Superior temporal gyrus (tissue), 1 donor: Measurements from ENCODE around the gene TES.
"Not testable (repeated sequence)": the region's sequence is repeated elsewhere in the genome, so short reads cannot be mapped to it uniquely, and the experiment has no call there.

Source experiments
- DNase-seq: peaks from one replicate; pipeline ENCODE4 v3.0.0-alpha.2; 2016; ENCODE audit errors: extremely low spot score

TES gene, protein sequence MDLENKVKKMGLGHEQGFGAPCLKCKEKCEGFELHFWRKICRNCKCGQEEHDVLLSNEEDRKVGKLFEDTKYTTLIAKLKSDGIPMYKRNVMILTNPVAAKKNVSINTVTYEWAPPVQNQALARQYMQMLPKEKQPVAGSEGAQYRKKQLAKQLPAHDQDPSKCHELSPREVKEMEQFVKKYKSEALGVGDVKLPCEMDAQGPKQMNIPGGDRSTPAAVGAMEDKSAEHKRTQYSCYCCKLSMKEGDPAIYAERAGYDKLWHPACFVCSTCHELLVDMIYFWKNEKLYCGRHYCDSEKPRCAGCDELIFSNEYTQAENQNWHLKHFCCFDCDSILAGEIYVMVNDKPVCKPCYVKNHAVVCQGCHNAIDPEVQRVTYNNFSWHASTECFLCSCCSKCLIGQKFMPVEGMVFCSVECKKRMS

DNA sequence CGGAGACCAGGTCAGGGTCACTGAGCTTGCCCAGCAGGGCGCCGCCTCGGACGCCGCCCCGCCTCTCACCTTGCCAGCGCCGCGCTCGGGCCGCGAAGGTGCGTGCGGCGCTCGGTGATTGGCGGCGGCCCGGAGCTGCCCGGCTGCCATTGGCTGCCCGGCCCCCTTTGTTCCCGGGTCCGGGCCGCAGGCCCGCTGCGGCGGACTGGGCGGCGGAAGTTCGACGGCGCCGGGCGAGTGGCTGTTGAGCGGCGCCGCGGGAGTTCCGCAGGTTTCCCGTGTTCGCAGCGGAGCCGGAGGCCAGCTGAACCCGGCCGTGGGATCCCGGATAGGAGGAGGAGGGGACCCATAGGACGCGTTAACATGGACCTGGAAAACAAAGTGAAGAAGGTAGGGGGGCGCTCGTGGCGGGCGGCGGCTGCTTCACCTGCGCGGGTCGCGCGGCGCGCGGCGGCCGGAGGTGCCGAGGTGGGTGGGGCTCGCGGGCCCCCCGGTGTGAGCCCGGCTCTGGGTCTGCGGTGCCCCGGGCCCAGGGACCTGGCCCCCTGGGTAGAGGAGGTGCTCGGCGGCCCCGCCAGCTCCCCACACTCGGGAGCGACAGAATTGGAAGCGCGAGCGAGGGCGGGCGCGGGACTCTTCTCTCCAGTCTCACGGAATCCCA lies at the start of gene TES:
Gene TES (plus strand): TSS at position 195 of the 661 bp plus-strand sequence. CDS start 169 bp downstream, at position 364.
- DNase-seq, result no peak

DNA sequence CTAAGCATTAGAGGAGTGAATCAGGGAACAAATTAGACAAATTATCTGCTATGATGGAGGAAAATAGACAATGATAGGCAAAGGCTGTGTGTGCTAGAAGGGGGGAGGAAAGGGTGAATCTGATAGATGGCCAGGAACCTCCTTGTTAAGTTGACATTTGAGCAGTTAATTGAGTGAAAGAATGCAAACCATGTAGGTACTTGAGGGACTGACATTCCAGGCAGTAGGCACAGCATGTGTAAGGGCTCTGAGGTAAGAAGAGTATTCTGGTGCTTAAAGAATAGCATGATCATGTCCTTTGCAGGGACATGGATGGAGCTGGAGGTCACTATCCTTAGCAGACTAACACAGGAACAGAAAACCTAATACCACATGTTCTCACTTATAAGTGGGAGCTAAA lies 48.6 kb upstream of the TES start:
- DNase-seq, result no peak

DNA sequence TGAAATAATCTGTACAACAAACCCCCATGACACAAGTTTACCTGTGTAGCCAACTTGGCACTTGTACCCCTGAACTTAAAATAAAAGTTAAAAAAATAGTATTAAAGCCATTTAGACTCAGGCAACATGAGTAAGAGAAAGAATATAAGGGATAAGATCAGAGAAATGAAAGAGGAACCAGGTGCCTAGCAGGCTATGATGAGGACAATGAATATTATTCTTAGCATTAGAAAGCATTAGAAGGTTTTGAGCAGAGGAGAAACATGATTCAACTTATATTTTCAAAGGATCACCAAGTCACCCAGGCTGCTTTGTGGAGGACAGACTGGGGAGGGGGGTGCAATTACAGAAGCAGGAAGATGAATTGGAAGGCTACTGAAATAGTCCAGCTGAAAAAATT lies 48.1 kb upstream of the TES start:
- no peak for DNase-seq

DNA sequence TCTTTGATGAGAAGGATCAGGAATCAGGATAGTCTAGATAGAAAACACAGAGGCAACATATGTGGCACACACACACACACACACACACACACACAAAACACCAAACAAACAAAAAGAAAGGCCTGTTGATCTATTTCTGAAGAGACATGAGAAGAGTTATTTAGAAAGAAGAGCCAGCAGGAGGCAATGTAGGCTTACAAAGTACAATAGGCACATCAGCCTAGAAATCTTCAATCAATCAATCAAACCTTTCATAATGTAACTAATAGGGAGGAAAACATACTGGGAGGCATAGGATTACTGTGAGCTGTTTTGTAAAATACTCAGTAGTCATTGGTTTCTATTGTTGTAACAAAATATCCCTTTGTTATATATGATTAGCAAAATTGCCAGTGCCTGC lies 47.3 kb upstream of the TES start:
- DNase-seq, result no peak

DNA sequence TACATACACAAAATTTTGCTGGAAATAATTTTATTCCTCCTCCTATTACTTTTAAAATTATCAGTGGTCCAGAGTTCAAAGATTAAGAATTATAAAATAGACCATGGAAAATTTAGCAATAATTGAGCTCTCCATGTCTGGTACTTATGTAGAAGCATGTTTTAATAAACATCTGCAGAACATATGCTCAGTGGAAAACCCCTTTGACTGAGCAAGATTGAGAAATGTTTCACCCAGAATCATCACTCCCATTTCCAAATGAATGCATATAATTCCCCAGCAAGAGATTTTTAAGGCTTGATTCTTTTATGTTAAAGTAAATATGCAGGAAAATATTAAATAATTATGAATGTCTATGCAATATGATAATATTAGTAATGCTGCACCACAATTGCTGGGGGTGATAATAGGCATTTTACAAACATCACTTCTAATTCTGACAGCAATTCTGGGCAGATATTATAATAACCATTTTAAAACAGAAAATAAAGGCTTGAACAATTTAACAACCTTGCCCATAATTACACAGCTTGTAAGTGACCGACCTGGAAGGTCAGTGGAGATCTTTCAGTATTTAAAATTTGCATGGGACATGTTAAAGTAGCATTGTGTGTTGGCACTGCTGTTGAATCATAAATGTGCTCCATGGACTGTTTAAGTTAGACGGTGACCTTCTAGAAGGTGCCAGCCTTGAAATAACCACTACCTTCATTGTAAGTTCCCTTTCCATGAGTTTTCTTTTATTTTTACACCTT lies 45.6 kb upstream of the TES start:
- no peak for DNase-seq

DNA sequence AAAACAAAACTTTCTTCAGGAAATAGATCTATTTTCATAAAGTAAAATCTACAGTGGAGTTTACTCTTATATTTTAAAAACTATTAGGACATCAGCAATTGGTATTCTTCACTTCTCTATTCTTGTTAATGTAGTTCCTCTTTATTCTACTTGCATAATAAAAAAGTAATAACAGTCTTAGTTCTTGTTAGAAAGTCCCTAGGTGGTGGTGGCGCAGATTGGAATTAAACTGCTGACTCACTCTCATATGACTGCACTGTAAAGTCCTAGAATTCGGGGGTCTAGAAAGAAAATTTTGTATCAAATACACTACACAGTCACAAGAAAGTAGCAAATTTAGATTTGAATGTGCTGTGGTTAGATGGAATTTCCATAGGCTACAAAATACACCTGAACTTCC lies 44.6 kb upstream of the TES start:
- DNase-seq, result no peak

DNA sequence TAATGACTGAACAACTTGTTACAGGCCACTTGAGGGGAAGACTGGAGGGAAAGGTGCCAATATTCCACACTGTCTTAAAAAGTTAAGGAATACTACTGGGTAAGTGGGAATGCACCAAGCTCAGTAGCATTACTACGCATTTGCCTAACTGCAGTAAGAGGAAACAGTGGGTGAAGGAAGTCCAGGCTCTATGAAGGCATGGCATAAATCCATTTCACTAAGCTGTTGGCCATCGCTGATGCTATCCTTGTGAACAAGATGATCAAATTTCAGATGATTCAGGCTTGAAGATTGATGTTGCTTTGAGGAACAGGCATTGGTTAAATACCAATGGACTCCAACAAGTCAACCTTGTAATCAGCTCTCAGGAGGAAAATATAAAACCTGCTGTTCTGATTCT lies 44.2 kb upstream of the TES start:
- no peak for DNase-seq

DNA sequence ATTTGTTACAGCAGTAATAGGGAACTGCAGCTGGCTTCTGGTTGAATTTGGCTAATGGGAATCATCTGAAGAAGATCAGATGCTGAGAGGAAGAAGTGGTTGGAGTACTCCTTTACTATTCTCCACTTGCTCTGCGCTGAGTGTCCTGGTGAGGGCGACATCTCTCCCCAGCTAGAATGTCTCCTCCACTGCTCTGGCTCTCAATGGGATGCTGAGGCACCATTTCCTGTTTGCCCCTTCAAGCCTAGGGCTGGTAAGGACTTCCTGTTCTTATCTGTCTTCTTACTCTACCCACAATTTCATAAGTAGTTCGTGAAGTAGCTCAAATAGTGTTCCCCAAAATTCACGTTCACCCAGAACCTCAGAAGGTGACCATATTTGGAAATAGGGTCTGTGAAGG lies 43.2 kb upstream of the TES start:
- DNase-seq, result no peak

DNA sequence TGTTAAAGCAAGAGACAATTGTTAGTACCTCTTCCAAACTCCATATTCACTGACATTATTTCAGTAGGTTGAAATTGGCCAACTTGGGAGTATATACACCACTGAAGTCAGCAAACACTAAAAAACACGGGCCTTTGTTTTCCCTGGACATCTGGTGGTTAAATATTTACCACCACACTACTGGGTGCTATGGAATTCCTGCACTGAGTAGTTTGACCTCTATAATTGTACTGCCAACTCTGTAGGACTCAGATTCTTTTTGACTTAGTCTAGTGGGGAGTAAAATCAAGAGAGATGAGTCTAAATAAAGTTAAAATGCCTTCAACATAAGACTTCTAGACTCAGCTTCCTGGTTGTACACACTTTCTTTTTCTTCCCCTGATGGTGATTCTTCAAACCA lies 41.3 kb upstream of the TES start:
- no peak for DNase-seq

DNA sequence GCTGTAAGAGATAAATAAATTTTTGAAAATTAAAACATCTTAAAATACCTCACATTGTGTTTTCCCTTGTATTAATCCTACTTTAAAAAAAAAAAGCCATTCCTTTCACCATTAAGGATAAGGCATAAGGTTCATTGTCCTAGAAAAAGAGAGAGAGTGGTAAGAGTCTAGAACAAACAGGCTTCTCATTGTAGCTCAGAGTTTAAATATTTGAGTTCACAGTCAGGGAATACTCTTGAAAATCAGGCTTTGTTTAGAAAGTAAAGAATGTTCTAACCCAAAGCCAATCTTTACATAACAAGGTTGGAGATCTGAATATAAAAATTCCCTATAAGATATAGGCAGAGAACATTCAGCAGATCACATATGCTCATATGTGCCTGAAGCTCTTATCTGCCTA lies 40.2 kb upstream of the TES start:
- no peak for DNase-seq

DNA sequence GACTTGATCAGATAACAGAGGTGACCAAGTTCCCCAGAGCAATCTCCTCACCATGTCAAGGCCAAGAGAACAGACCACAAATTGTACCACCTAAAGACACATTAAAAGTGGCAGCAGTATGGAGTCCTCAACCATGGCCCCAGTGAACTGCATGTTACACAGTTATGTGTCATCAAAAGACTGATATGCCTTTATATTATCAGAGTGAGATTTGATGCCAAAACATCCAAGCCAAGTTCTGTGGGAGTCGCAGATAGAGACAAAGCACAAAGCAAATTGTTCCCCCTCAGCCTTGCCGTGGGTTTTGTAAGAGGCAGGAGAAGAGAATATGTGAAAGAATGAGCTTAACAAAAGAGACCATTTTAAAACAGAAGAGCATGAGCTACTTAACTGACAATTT lies 39.2 kb upstream of the TES start:
- DNase-seq, result no peak

DNA sequence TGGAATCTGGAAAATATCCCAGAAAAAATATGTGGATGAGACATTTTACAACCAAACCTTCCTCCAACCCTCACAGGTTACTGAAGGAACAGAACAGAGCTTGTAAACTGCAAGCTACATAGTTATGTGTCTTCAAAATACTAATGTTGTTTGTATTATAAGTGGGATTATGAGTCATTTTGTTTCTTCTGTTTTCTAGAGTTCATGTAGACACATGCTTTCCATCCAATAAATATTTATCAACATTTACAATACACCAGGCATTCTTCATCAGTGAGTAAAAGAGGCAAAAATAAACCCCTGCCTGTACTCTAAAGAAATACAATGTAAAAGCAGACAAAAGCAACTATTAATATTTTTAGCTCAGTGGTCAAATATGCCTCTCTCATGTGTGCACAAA lies 38.0 kb upstream of the TES start:
- no peak for DNase-seq

DNA sequence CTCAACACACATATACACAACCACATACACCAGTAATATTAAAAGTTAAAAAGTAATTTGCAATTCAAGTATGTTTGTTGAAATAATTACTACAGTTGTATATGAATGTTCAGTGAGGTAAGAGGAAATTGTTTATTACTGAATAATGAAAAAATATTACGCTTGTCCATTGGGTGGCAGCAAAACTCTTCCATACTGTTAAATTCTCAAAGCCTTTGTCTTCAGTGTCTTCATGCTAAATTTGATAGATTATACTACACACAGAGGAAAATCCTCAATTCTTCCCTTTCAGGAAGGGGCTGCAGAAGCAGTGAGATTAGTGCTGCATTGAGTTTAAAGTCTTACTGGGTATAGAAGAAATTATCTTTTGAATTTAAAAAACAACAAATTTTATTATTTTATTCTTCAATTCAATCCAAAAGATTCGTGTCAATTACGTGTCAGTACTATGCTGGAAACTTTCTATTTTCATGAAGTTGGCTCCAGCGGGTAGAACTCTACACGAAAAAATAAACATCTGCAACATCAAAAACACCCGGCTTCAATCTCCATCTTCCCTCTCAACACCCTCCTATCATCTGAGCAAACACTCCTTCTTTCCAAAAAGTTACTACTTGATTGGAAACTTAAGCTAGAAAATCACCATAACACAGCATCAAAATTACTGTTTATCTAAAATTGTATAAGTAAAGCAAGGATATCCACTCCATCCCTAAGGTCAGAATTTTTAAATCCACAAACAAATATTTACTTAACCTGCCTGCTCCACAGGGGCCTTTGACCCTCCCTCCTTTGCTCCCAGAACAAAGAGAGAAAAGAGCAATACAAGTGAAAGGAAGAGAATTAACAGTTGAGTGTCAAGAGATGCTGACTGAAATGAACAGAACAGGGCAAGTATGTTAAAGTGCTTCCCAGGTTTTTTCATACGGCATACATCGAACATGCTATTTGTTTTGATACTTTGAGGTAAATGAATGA lies 37.0 kb upstream of the TES start:
- DNase-seq, result peak; percentile 91

DNA sequence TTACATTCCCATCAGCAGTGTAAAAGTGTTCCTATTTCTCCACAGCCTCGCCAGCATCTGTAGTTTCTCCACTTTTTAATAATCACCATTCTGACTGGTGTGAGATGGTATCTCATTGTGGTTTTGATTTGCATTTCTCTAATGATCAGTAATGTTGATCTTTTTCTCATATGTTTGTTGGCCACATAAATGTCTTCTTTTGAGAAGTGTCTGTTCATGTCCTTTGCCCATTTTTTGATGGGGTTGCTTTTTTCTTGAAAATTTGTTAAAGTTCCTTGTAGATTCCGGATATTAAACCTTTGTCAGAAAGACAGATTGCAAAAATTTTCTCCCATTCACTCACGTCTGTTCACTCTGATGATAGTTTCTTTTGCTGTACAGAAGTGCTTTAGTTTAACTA lies 35.2 kb upstream of the TES start:
- DNase-seq, result not testable (repeated sequence)

DNA sequence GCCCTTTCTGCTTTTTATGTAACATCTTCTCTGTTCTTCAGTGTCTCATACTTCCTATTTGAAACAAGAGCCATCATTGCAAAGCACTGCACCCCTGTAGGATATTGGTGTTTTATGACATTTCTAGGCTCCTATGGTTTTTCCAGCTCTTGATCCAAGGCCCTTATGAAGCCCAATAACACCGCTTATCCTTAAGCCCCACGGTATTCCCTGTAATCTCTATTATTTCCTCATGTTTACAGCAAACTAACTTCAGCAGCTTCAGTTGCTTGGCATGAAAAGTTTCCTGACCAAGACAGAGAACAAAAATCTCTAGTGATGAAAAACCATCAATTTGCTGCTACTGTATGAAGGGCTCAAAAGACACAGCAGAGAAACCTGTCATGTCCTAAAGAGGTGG lies 34.1 kb upstream of the TES start:
- no peak for DNase-seq

DNA sequence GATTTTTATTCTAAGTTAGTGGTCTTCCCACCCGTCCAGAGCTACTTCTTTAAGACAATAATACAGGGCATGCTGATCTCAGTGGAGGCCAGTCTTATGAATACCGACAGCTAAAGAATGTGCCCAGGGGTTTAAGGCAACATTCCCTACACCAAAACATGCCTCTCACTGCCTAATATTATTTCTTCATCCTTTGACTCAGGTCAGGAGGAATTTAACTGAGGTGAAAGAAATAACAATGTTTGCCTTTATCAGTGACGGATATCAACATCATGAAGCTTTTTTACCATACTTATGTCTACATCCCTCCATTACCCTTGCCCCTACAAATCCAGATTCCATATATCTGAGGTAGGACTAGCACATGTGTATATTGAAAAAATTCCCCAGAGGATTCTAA lies 33.3 kb upstream of the TES start:
- DNase-seq, result no peak

DNA sequence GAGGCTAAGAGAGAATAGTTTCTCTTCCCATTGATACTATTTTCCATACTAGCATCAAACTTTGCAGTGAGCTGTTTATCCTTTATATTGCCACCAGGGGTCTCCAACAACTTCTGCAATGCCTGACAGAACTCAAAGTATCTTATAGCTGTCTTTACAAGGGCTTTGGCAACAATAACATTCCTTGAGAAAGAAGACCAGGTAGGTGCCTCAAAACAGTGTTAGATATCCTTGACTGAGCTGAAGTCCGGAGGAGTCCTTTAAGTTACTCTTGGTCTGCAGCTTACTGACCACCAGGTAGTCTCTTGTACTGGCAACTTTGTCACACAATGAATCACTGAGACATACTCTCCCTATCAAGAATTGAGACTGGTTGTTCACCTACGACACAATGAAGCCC lies 30.0 kb upstream of the TES start:
- DNase-seq, result no peak

DNA sequence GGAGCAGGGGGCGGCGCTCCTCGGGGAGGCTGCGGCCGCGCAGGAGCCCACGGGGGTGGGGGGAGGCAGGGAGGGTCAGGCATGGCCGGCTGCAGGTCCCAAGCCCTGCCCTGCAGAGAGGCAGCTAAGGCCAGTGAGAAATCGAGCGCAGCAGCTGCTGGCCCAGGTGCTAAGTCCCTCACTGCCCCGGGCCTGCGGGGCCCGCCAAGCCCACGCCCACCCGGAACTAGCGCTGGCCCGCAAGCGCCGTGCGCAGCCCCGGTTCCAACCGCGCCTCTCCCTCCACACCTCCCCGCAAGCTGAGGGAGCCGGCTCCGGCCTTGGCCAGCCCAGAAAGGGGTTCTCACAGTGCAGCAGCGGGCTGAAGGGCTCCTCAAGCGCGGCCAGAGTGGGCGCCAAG lies 28.3 kb upstream of the TES start:
- no peak for DNase-seq

DNA sequence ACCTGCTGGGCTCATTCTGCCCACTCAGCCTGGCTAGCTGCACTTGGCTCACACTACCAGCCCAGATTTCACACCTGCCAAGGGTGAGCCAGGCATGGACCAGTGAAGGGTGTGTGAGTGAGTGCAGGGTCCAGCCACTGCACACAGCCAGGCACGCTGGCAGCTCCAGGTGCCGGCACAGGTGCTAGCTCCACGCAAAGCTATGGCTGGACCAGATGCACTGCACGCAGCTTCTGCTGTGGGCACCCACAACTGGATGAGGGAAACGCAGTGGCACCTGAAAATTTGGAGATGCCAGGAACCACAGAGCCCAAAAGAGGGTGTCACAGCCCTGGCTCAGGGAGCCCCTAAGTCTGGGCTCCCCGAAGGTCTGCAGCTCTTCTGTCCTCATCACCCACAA lies 24.9 kb upstream of the TES start:
- DNase-seq, result no peak

DNA sequence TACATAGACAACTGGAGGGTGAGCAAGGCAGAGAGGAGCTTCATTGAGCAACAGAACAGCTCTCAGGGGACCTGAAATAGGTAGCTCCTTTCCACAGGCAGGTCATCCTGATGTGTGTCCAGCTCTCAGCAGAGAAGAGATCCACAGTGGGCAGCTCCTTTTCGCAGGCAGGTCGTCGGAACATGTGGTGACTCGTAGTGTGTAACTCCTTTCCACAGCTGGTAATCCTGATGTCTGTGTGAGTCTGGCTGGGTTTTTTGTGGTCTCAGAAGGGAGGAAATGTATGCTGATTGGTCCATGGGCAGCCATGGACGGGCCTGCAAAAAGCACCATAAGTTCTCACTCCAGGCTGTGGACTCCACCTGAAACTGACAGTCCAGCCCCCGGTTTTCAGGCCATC lies 24.4 kb upstream of the TES start:
- no peak for DNase-seq

DNA sequence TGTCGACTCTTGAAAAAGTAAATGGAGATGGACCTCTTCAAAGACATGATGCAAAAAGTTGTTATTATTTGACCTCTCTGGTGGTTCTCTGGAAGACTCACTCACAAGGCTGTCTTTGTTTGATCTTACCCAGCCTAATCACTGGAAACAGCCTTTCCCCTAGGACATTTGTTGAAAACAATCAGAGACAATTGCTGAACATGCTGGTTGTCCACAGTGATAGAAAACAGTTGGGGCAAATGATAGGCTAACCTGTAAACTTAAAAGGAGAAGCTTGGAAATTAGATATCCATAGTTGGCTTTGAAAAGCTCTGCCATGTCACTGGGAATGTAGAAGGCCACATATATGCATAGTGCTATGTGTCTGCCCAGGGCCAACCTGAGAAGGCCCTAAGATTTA lies 22.9 kb upstream of the TES start:
- no peak for DNase-seq
